Loucy (cell line): ENCODE measurements around the gene TMEM250.

Source experiments
- H2AFZ ChIP-seq: fragments of 200-600 bp; sonication (generic); 2 replicates; pipeline ENCODE4 v1.6.0; 2016; ENCODE audit warnings: antibody characterized with exemption, mild to moderate bottlenecking, low read length, moderate library complexity
- H3F3A ChIP-seq: fragments of 200-600 bp; 2 replicates; pipeline ENCODE4 v1.6.0; 2016; ENCODE audit warnings: antibody characterized with exemption, low read depth, mild to moderate bottlenecking
- H3K27me3 ChIP-seq: fragments of 200-600 bp; sonication (generic); 2 replicates; pipeline ENCODE4 v1.6.1; 2014; ENCODE audit warnings: low read length, mild to moderate bottlenecking; ENCODE audit not compliant: insufficient read depth, poor library complexity, severe bottlenecking
- H3K36me3 ChIP-seq: fragments of 200-600 bp; sonication (generic); 2 replicates; pipeline ENCODE4 v1.6.1; 2016; ENCODE audit warnings: low read length; ENCODE audit not compliant: insufficient read depth
- H3K4me1 ChIP-seq: fragments of 200-600 bp; sonication (generic); 2 replicates; pipeline ENCODE4 v1.5.1; 2014; ENCODE audit warnings: low read length, mild to moderate bottlenecking; ENCODE audit not compliant: insufficient read depth, poor library complexity, severe bottlenecking
- H3K4me2 ChIP-seq: fragments of 200-600 bp; sonication (generic); 2 replicates; pipeline ENCODE4 v1.6.0; 2014; ENCODE audit warnings: antibody characterized with exemption, low read length, low read depth, mild to moderate bottlenecking; ENCODE audit not compliant: poor library complexity, severe bottlenecking
- H3K4me3 ChIP-seq: fragments of 200-600 bp; sonication (generic); 2 replicates; pipeline ENCODE4 v1.5.1; 2014; ENCODE audit warnings: low read length, mild to moderate bottlenecking, mixed read lengths; ENCODE audit not compliant: poor library complexity, severe bottlenecking
- H3K79me2 ChIP-seq: fragments of 200-600 bp; sonication (generic); 2 replicates; pipeline ENCODE4 v1.6.1; 2014; ENCODE audit warnings: low read length; ENCODE audit not compliant: insufficient read depth
- H3K9ac ChIP-seq: fragments of 200-600 bp; sonication (generic); 2 replicates; pipeline ENCODE4 v1.6.0; 2014; ENCODE audit warnings: mild to moderate bottlenecking, low read depth, low read length, moderate library complexity; ENCODE audit not compliant: poor library complexity, severe bottlenecking
- H3K9me2 ChIP-seq: fragments of 200-600 bp; sonication (generic); replicated peaks from 2 replicates; pipeline ENCODE4 v1.6.1; 2016; ENCODE audit warnings: low read depth, low read length, mixed read lengths
- H3K9me3 ChIP-seq: fragments of 200-600 bp; sonication (generic); 2 replicates; pipeline ENCODE4 v1.6.1; 2014; ENCODE audit warnings: mild to moderate bottlenecking, antibody characterized with exemption, low read length, low read depth; ENCODE audit not compliant: insufficient read depth
- H4K20me1 ChIP-seq: fragments of 200-600 bp; sonication (generic); 2 replicates; pipeline ENCODE4 v1.6.0; 2014; ENCODE audit warnings: antibody characterized with exemption, low read length, mild to moderate bottlenecking; ENCODE audit not compliant: insufficient read depth, poor library complexity, severe bottlenecking
- EZH2phosphoT487 ChIP-seq: fragments of 200-600 bp; IDR thresholded peaks from 2 replicates; pipeline ENCODE4 v1.6.1; 2018; ENCODE audit warnings: antibody characterized with exemption, mild to moderate bottlenecking, moderate library complexity, borderline replicate concordance
- TF ChIP-seq, protein P1 (sequence below): fragments of 200-600 bp; sonication (generic); conservative IDR thresholded peaks from 2 replicates; pipeline ENCODE4 v1.5.1; 2014; ENCODE audit warnings: mild to moderate bottlenecking, antibody characterized with exemption, low read length

TMEM250 gene

DNA sequence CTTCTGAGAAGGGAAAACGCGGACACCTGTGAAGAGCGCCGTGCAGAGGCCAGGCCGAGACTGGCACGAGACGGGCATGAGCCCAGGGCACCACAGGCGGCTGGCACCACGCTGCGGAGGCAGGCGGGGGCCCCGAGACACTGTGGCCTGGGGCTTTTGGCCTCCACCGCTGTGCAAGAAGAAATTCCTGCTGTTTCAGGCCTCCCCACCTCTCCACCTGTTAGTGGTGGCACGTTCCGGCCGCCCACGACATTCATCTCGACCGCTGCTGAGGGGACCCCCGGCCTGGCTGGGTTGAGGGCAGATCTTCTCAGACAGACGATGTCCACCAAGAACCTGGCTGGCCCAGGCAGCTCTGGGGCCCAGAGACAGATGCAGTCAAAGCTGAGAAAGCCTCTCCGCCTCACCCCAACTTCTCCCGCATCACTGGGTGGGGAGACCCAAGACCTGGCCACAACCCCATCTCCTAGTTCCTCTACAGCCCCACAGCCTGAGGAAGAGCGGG is 35.1 kb downstream of the TMEM250 start:
- Histone ChIP-seq H3K9me3 (no peaks in the 10 kb centered on the region), H3K9me2 (no peaks in the 10 kb centered on the region), H3K79me2 (no peaks in the 10 kb centered on the region), H3K27me3 (no peaks in the 10 kb centered on the region), H3K36me3 (no peaks in the 10 kb centered on the region), H3K9ac (no peak overlapping the region), H3K4me2 (no peak overlapping the region), H3K4me1 (peaks cover 12% of the 10 kb centered on the region), H3K4me3 (no peak overlapping the region), H4K20me1 (no peaks in the 10 kb centered on the region), H2AFZ (no peak overlapping the region), H3F3A (no peaks in the 10 kb centered on the region)
- TF ChIP-seq, protein P1, sequence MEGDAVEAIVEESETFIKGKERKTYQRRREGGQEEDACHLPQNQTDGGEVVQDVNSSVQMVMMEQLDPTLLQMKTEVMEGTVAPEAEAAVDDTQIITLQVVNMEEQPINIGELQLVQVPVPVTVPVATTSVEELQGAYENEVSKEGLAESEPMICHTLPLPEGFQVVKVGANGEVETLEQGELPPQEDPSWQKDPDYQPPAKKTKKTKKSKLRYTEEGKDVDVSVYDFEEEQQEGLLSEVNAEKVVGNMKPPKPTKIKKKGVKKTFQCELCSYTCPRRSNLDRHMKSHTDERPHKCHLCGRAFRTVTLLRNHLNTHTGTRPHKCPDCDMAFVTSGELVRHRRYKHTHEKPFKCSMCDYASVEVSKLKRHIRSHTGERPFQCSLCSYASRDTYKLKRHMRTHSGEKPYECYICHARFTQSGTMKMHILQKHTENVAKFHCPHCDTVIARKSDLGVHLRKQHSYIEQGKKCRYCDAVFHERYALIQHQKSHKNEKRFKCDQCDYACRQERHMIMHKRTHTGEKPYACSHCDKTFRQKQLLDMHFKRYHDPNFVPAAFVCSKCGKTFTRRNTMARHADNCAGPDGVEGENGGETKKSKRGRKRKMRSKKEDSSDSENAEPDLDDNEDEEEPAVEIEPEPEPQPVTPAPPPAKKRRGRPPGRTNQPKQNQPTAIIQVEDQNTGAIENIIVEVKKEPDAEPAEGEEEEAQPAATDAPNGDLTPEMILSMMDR: no peak
- no peak for TF ChIP-seq EZH2phosphoT487

- Histone ChIP-seq H3K9me2 (no peaks in the 10 kb centered on the region), H3K27me3 (no peaks in the 10 kb centered on the region), H3K79me2 (no peaks in the 10 kb centered on the region), H3K9ac (no peak overlapping the region), H3K4me2 (no peak overlapping the region), H2AFZ (no peak overlapping the region), H3K4me3 (no peak overlapping the region), H3K36me3 (no peaks in the 10 kb centered on the region), H4K20me1 (no peaks in the 10 kb centered on the region), H3K4me1 (peaks cover 6% of the 10 kb centered on the region), H3K9me3 (no peaks in the 10 kb centered on the region), H3F3A (no peaks in the 10 kb centered on the region)
- TF ChIP-seq EZH2phosphoT487: no peak
- TF ChIP-seq, protein P1: no peak
These were observed 35.9 kb downstream of the TMEM250 start for GRCh38 chr9:136082496-136083361.

DNA sequence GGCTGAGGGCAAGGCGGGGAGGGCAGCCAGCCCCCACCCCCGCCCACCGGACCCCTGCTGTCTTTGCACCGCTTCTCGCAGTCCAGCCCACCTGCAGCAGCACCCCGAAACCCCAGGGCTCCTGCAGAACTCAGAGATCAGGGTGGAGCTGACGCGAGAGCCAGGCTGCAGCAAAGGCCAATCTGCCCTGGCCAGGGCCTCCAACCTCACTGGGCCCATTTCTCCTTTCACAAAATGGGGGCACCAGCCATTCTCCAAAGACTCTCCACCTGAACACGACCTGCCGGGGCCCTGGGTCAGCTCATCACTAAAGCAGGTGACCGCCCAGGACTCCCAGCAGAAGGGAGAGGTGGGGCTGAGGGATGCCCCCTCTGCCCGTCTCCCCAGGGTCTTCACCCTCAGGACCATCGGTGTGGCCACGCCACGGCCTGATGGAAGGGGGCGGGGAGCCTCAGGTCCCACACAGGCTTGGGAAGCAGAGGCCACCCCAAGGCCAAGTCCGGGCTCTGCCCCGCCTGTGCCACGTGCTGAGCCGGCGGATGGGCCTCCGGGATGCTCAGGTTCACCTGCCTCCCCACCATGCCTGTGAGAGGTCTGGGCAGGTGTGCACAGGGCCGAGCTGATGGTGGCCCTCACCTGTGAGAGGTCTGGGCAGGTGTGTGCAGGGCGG is 36.7 kb downstream of the TMEM250 start:
- H3K9ac ChIP-seq: no peak overlapping the region
- H3K4me2 ChIP-seq: no peak overlapping the region
- peaks cover 6% of the 10 kb centered on the region for H3K4me1 ChIP-seq
- TF ChIP-seq EZH2phosphoT487: no peak
- TF ChIP-seq, protein P1: no peak
- H3K27me3 ChIP-seq: no peaks in the 10 kb centered on the region
- H3K36me3 ChIP-seq: no peaks in the 10 kb centered on the region
- H4K20me1 ChIP-seq: no peaks in the 10 kb centered on the region
- H3K4me3 ChIP-seq: no peak overlapping the region
- no peaks in the 10 kb centered on the region for H3K79me2 ChIP-seq
- no peak overlapping the region for H2AFZ ChIP-seq
- no peaks in the 10 kb centered on the region for H3K9me3 ChIP-seq
- no peaks in the 10 kb centered on the region for H3F3A ChIP-seq
- H3K9me2 ChIP-seq: no peaks in the 10 kb centered on the region
